ENCODE data around the gene UCN. TPM values are rescaled to one million over a fixed set of nuclear protein-coding genes. Genes with fewer than 3 reads are reported as not detected.
A peak's percentile ranks its signal among the peaks of the same experiment; 100 is the strongest.

UCN gene
- total and polyA plus RNA-seq, 2 donors (not counting 3 experiments of a cell fraction or from before 2014, with no cell fraction given) = 0.75 to 1.2 TPM

DNA sequence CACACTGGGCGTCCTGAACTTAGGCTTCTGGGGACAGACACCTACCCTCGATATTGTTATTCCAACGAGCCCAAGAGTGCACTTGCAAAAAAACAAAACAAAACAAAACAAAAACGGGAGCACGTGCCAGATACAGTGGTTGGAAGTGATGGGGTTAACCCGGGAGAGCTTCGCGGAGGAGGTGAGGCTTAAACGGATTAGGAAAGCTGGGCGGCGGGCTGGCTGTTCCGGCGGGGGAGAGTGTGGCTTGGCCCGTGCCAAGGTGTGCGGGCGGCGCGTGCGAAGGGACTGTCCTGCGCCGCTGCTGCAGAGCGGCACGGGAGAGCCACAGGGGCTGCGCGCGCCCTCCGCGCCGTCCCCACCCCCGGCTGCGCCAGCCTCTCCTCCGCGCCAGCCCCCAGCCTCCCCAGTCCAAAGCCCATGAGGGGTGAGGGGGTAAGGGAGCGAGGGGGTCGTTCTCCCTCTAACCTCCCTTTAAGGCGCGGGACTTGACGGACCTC is 43.9 kb downstream of the UCN start:
- ChIA-PET CTCF (interaction anchor here (1.1 to 6.9 kb wide), 9 partner anchors 8 to 129 kb away, joined by 3 to 143 read pairs (median 5); partner anchors contain the start of genes PREB and TRIM54), POLR2A (interaction anchor here (1.5 kb wide), 1 partner anchor 29 kb away, joined by 3 read pairs; no protein-coding TSS in a partner anchor)
- BruUV-seq (replicated peaks) = no TSS peak
- H3K36me3 ChIP-seq (ENCODE audit: control insufficient read depth in 2 of 2, extremely low read depth in 1 of 2, insufficient read depth in 2 of 2, low read length in 2 of 2) = no peaks in the 10 kb centered on the region
- no peaks in the 10 kb centered on the region for H3K79me2 ChIP-seq (ENCODE audit: control insufficient read depth, insufficient read depth, low read length)
- DNase-seq (ENCODE audit: low read depth, low spot score) (peak; percentile 30), FAIRE-seq (no peak)
- intact Hi-C loops (cut with micrococcal nuclease) (loop anchor here (2.0 kb wide), 1 partner anchor 24 kb away; no protein-coding TSS in a partner anchor), dilution Hi-C loops (cut with MboI; ENCODE audit: extremely low pct_ligation_motif_present, low sequenced_read_pairs) (no loop called here)
- peak overlapping the region; percentile 25 for H3K9ac ChIP-seq (replicated peaks; ENCODE audit: extremely low read depth, insufficient read depth, low read length)
- H3K9me1 ChIP-seq (replicated peaks; ENCODE audit: control insufficient read depth, extremely low read depth, insufficient read depth, low read length) = no peaks in the 10 kb centered on the region
- H3K9me3 ChIP-seq (replicated peaks; ENCODE audit: control insufficient read depth, insufficient read depth, low read length) = no peaks in the 10 kb centered on the region
- peaks cover 16 to 40% of the 10 kb centered on the region in 2 experiments for H3K27me3 ChIP-seq (ENCODE audit: control insufficient read depth in 2 of 2, insufficient read depth in 2 of 2, low read length in 2 of 2)
- peaks cover 22% of the 10 kb centered on the region for H3K4me1 ChIP-seq (ENCODE audit: control insufficient read depth, extremely low read depth, insufficient read depth, low read length)
- peak overlapping the region; percentile 37 for H3K4me2 ChIP-seq (ENCODE audit: insufficient read depth, low read length)
- no peaks in the 10 kb centered on the region for H4K20me1 ChIP-seq (replicated peaks; ENCODE audit: control insufficient read depth, extremely low read depth, insufficient read depth, low read length)
- peak overlapping the region; percentile 90 for H2AFZ ChIP-seq (ENCODE audit: low read depth, low read length)
- H3K4me3 ChIP-seq (replicated peaks in 1 of 3; ENCODE audit: insufficient read depth in 1 of 3, low read depth in 1 of 3, low read length in 3 of 3) = peak overlapping the region in 2 of 3 experiments; percentile 32 to 82
- no peak for TF ChIP-seq POLR2AphosphoS5 (IDR thresholded peaks at IDR 0.05; ENCODE audit: insufficient read depth, low read depth, low read length)
- no peak for TF ChIP-seq MAX (IDR thresholded peaks at IDR 0.05; ENCODE audit: insufficient read depth, insufficient read length)
- peak; percentile 55 for TF ChIP-seq EZH2 (IDR thresholded peaks at IDR 0.05; ENCODE audit: borderline replicate concordance, low read depth, low read length, severe bottlenecking)
- no peak overlapping the region for H3K27ac ChIP-seq (ENCODE audit: insufficient read depth, low read depth, low read length)

DNA sequence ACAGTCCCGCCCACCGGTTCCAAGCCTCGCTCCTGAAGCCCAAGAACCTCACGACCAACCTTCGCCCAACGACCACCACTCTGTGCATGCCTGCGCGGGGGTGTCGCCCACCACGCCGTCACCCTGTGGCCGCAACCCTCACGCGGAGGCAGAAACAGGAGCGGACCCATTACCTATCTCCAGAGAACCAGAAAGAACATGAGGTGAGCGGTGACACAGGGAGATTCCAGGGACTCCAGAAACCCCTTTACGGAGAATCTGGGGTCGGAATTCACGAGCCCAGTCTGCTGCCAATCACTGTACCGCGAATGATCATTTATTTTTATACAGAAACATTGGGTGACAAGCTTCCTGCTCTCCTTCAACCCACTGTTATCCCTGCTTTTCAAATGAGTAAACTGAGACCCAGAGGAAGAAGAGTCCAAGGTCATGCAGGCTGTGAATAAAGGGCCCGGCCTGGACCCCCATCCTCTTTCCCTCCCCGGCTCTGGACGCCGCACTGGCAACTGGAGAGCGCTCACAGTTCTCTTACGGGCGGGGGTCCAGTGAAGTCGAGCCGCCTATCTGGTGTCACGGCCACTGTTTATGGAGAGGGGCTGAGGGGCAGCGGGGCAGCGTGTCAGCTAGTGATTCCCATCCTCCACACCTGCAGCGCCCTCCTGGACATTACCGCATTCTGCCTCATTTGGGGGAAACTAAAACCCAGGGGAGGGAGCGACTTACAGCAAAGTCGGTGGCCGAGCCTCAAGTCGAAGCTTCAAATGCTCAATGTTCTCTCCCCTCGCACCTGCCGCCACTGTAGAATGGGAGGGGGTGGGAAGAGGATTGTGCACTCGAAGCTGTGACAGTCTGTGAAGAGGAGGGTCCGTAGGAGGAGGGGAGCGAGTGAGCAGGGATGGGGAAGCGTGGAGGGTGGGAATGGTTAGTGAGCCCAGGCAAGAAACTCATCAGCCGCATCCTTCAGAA is 44.7 kb downstream of the UCN start:
- H3K9me1 ChIP-seq (replicated peaks; ENCODE audit: control insufficient read depth, extremely low read depth, insufficient read depth, low read length) = no peaks in the 10 kb centered on the region
- H2AFZ ChIP-seq (ENCODE audit: low read depth, low read length) = peak overlapping the region; percentile 64
- FAIRE-seq (peak; percentile 18), DNase-seq (ENCODE audit: low read depth, low spot score) (peak; percentile 31)
- dilution Hi-C loops (cut with MboI; ENCODE audit: extremely low pct_ligation_motif_present, low sequenced_read_pairs) = no loop called here
- no peaks in the 10 kb centered on the region for H3K9me3 ChIP-seq (replicated peaks; ENCODE audit: control insufficient read depth, insufficient read depth, low read length)
- peaks cover 15 to 38% of the 10 kb centered on the region in 2 experiments for H3K27me3 ChIP-seq (ENCODE audit: control insufficient read depth in 2 of 2, insufficient read depth in 2 of 2, low read length in 2 of 2)
- no peaks in the 10 kb centered on the region for H4K20me1 ChIP-seq (replicated peaks; ENCODE audit: control insufficient read depth, extremely low read depth, insufficient read depth, low read length)
- H3K79me2 ChIP-seq (ENCODE audit: control insufficient read depth, insufficient read depth, low read length) = no peaks in the 10 kb centered on the region
- H3K27ac ChIP-seq (ENCODE audit: insufficient read depth, low read depth, low read length) = no peak overlapping the region
- CTCF ChIA-PET = interaction anchor here (0.8 to 6.9 kb wide), 8 partner anchors 9 to 94 kb away, joined by 3 to 143 read pairs (median 4); partner anchors contain the start of gene TRIM54
- peak overlapping the region in 2 of 3 experiments; percentile 43 to 82 for H3K4me3 ChIP-seq (replicated peaks in 1 of 3; ENCODE audit: insufficient read depth in 1 of 3, low read depth in 1 of 3, low read length in 3 of 3)
- POLR2A ChIA-PET = interaction anchor here (1.5 kb wide), 1 partner anchor 30 kb away, joined by 3 read pairs; no protein-coding TSS in a partner anchor
- H3K4me1 ChIP-seq (ENCODE audit: control insufficient read depth, extremely low read depth, insufficient read depth, low read length) = peaks cover 22% of the 10 kb centered on the region
- intact Hi-C loops (cut with micrococcal nuclease) = loop anchor here (2.0 kb wide), 1 partner anchor 25 kb away; no protein-coding TSS in a partner anchor
- H3K9ac ChIP-seq (replicated peaks; ENCODE audit: extremely low read depth, insufficient read depth, low read length) = no peak overlapping the region
- no TSS peak for BruUV-seq (replicated peaks)
- TF ChIP-seq EZH2 (IDR thresholded peaks at IDR 0.05; ENCODE audit: borderline replicate concordance, low read depth, low read length, severe bottlenecking) (peak; percentile 99), MAX (IDR thresholded peaks at IDR 0.05; ENCODE audit: insufficient read depth, insufficient read length) (no peak)
- H3K4me2 ChIP-seq (ENCODE audit: insufficient read depth, low read length) = peak overlapping the region; percentile 77
- no peaks in the 10 kb centered on the region for H3K36me3 ChIP-seq (ENCODE audit: control insufficient read depth in 2 of 2, extremely low read depth in 1 of 2, insufficient read depth in 2 of 2, low read length in 2 of 2)

All from endothelial cell of umbilical vein (primary cell).